ENCODE results near the gene PTPRQ.
"Not testable (repeated sequence)": the region's sequence is repeated elsewhere in the genome, so short reads cannot be mapped to it uniquely, and the experiment has no call there.

The PTPRQ gene

GRCh38 chr12:80643961-80644360 lies 199.9 kb downstream of the PTPRQ start:
- no peak for DNase-seq

- no peak for DNase-seq
These were observed 204.8 kb downstream of the PTPRQ start for GRCh38 chr12:80648881-80649280.

- DNase-seq, result no peak
These were observed 211.7 kb downstream of the PTPRQ start for GRCh38 chr12:80655751-80656150.

DNA sequence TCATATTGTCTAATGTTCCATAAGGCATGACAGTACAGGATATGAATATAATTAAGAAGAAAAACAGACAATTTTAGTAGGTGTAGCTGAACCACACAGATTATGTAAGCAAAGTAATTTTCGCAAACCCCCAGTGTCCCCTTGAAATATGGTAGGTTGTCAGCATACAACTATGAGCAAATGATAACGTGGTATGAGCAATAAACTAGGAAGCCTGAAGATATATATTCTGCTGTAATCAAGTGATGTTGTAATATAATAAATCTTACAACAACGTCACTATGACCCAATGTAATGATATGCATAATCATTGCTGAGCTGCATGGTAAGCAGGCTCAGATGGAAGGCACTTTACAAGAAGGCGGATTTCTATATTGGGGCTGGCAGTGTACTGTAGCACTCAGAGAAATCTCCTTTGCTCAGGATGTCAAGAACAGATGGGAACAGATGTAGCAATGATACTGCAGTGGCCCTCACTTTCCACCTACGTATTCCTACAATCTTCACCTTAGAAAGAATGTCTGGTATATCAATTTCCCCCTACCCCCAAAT lies 215.6 kb downstream of the PTPRQ start:
- no peak for DNase-seq

DNA sequence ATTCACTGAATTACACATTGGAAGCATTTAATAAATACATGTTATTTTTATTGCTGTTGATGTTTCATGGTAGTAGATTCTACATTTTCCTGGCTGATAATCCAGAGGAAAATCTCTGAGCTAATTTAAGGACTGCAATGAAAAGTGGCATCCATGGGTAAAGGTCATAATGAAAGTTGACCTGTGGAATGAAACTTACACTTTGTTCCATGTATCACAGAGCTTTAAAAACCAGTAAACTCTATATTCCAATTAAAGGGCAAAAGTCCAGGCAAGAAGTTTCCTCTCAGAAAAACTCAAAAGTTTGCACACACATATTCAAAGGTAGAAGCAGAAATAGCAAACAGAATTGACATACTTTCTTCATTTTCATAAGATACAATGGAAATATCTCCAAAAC lies 218.6 kb downstream of the PTPRQ start:
- no peak for DNase-seq

- DNase-seq, result no peak
These were observed 226.2 kb downstream of the PTPRQ start for GRCh38 chr12:80670214-80670613.

GRCh38 chr12:80676042-80676636 lies 232.1 kb downstream of the PTPRQ start:
- DNase-seq, result not testable (repeated sequence)

DNA sequence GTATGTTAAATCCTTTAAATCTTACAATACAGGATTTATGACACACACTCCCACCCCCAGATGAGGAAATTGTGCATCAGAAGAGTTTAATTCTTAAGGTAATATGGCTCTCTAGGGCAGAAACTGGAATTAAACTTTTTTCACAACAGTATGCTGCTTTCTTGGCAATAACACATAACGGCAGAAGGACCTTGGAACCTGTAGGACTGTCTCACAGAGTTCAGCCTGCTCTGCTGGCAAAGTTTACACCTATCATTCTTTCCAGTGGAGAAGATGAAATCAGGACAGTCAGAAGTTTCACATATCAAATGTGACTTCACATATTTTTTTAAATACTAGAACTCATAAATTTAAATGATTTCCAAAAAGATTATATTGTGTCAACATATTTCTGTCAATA lies 232.8 kb downstream of the PTPRQ start:
- no peak for DNase-seq

DNA sequence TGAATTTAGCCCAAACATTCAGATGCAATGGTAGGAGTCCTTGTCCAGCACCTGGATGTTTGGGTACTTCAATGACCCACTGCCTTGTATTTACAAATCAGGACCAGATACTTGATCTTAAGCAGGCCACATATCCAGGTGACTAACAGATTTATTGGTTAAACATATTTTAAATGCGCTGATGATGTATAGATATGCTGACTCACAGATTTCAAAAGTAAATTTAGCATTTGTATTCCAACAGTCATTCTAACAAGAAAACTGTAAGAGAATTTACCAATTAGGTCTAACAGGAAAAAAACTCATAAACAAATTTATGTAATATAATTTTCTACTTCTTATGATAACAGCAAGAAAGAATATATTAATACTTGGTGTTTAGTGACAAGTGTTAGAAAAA lies 234.0 kb downstream of the PTPRQ start:
- no peak for DNase-seq

DNA sequence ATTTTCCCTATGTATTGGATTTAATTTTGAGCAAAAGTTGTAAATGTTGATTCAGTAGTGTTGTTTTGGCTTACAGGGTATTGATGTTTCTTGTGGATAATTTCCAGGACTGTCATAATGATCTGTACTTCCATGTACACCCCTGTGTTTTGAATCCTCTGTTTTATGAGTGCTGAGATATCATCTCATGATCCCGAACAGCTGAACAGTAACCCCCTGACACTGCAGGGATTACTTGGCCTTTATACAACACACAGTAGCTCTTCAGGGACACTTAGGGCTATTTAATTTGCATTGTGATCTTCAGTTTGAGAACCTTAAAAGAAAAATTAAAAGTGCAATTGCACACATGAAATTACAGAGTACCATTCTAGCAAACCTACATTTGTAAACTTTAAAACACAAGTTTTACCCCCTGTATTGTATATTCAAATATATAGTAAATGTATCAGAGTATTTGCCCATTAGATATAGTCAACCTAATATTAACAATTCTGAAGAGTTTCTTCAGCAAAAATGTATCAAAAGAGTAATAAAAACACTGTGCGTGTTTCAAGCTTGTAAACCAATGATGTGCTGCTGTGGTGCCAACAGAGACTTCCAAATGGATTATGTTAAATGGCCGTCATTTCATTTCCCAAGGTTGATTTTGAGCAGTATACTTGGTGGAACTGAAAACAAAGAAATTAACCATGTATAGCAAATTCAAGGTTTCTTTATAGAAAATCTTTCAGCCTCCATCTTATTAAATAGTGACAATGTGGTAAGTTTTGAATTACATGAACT lies 235.5 kb downstream of the PTPRQ start:
- DNase-seq, result no peak

DNA sequence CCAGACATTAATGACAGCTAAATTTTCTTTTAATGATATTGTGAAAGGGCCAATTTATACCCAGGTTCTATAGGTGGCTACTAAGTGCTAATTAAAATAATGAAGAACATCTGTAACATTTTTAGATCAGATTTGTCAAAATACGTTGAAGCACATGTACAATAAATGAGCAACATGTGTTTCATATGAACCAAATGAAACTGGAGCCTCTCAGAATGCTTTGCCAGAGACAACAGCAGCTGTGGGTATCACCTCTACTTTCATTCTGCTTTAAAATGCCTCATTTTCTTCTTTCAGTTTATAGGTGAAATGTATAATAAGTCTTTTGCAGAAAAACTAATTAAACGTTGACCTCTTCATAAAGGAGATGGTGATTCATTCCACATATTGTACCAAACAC lies 237.3 kb downstream of the PTPRQ start:
- no peak for DNase-seq

DNA sequence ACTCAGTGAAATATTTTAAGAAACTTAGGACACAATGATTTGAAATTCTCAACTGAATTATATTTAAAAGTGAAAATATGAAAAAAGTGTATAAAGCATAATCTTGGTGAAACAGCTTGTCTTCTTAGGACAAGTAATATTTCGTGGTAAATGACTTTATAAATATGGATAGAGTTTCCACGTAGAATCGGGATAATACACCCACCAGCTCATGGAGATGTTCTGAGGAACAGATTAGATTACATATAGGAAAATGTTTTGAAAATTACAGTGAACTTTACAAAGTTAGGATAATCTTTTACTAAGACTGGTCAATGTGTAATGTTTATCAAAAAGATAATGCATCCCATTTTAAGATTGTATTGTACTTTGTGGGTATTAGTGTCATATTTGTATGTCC lies 237.8 kb downstream of the PTPRQ start:
- no peak for DNase-seq

DNA sequence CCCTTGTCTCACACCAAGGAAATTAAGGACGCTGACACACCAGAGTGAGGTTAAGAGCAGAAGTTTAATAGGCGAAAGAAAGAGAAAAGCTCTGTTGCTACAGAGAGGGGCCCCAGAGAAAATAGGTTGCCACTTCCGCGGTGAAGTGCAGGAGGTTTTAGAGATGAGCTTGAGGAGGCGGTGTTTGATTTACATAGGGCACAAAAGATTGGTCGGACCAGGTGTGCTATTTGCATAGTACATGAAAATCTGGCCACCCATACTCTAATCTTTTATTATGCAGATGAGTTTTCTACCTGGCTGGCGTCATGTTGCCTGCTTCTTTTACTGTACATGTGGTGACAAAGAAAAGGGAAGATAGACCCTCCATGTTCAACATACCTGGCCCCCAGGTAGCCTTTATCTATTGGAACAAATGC lies 240.1 kb downstream of the PTPRQ start:
- DNase-seq, result no peak

DNA sequence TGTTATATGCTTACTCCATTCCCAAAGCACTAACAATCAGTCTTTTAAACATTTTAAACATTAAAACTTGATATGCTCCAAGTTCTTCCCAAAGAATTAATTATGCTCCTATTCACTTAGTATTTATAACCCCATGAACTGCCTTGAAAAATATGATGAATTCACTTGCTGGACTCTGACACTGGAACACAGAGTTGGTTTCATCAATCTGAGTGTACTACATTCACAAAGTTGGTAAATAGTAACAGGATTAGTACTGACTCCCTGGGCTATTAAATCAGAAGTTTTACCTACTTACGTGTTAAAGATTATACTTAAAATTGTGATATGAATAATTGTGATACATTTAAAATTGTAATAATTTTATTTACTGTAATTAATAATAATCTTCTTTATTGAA lies 246.1 kb downstream of the PTPRQ start:
- no peak for DNase-seq

GRCh38 chr12:80690513-80690912 lies 246.5 kb downstream of the PTPRQ start:
- no peak for DNase-seq

- no peak for DNase-seq
These were observed 248.1 kb downstream of the PTPRQ start for GRCh38 chr12:80692114-80692513.

GRCh38 chr12:80697270-80697887 lies 253.3 kb downstream of the PTPRQ start:
- DNase-seq, result no peak

DNA sequence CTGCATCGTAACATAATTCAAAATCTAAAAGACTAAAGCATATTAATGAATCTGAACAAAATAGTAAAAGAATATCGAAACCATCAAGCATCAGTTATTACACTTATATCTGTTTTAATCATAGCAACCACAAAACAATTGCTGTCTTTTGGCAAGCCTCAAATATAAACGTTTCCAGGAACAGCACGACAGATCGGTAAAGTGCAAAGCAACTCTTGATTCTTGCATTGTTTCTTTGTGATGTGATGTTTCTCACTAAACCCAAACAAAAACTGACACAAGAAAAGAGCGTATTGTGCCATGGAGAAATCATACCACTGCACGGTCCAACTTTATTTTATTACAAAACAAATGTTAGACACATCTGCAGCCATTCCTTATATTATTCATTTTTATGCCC lies 254.2 kb downstream of the PTPRQ start:
- DNase-seq, result no peak

DNA sequence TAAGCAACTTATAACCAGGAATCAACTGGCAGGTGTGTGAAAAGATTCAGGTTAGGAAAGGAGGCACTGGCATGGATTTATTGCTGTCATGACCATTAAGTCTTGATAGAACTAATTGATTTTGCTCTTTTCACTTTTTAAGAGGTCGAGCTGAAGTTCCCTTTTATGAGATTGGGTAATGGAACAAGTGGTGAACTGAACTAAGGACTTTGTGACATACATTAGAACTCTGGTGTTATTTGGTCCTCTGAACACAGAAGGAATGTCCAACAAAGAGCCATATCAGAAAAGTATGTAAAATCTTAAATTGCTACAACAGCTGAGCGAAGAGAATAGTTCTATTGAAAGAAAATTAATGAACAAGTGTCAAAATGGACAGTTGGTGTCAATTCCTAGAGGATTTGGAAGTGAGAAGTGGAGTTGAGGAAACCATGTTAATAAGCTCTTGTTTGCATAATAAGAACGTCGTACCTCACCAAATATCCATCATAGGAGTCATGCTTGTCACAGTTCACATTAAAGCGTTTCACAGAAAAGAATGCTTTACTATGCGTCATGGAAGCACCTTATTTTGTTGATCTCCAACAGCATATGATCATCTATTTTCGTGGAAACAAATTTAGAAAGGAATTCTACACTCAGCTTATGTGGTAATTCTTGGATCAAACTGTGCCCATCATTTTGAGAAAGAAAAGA lies 255.0 kb downstream of the PTPRQ start:
- no peak for DNase-seq

- no peak for DNase-seq
These were observed 256.3 kb downstream of the PTPRQ start for GRCh38 chr12:80700327-80700726.

DNA sequence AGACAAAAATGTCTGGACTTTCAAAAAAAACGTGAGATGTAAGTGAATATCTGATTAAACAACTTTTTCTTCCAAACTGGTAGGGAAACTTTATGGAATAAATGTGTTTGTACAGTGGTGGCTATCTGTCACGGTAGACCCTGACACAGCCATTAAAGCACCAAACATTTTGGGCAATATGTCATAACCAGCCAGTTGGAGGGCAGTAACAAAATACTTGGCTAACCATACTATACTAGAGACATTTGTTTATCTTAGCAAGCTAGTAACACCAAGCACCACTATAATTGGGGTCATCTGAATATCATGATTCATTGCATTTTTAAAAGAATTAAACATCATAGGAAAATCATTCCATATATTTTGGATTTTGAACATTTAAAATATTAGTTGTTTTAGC lies 257.4 kb downstream of the PTPRQ start:
- DNase-seq, result no peak

- no peak for DNase-seq
These were observed 259.1 kb downstream of the PTPRQ start for GRCh38 chr12:80702889-80703805.

Measured in activated CD4-positive, alpha-beta T cell treated with anti-CD3 and anti-CD28 coated beads, Interleukin-10, Interleukin-2, amounts not matched to agents 100 ng/mL and 50 ng/mL, durations not matched to agents 16 hours and 8 hours (primary cell).